Forelimb muscle (tissue), 1 donor: ENCODE measurements around the gene ZC3H12D. TPM values are rescaled to one million over a fixed set of nuclear protein-coding genes. Genes with fewer than 3 reads are reported as not detected.

ENCODE experiments used
- DNase-seq: peaks from one replicate; pipeline ENCODE4 v3.0.0-alpha.2; 2013; ENCODE audit warnings: low read depth
- polyA plus RNA-seq: library from polyadenylated mRNA; unstranded; fragments of 120-200 nt; gene quantifications from one replicate; pipeline ENCODE4 v1.2.1, GENCODE V29; 2013; ENCODE audit not compliant: insufficient read length

Gene ZC3H12D
- polyA plus RNA-seq, 1 donor, result 0.35 TPM

- DNase-seq, result no peak
Observed at GRCh38 chr6:149414821-149415220, 70.0 kb downstream of the ZC3H12D start.

DNA sequence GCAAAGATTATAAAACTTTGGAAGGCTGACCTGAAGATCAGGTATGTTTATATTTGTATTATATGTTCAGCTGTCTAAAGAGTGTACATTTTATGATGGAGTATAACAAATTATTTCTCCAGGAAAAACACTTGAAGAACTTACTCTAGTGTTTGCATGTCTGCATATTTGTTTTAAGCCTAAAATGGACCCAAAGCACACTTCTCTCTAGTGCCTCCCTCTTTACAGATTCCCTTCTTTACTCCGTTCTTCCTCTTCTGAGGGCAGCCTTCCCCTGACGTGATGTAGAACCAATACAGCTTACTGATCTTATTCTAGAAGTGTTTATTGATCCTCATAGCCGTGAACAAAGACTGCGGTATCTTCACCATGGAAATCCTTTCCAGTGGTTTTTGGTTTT lies 70.8 kb downstream of the ZC3H12D start:
- no peak for DNase-seq

DNA sequence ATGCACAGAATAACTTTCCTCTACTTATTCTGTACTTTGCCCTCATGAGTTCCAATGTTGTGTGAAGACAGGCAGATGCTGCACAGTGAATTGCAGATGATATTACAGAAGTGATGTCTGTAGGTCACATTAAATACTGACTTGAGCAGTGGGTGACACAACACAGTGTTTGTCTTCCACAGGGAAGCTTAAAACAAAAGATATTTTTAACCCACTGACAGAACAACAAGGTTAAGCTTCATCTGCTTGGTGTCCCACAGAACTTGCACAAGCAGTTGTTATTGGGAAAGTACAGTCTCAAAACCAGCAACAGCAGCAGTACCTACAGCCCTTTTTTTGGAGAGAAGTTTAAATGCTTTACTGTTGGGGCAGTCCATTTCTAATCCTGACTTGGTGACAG lies 74.3 kb downstream of the ZC3H12D start:
- DNase-seq, result no peak

DNA sequence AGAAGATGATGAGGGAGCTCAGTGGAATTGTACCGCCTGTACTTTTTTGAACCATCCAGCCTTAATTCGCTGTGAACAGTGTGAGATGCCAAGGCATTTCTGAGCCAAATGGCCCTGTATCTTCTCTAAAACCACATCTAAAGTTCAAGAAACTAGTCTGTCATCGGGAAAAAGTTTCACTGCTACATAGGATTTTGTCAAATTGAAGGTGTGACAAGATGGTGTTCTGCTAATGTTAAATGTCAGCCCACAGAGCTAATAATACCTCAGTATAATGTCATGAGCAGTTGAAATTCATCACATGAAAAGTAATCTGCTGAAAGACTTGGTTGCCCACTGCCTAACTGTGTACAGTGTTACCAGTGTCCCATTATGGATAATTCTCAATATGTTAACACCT lies 75.2 kb downstream of the ZC3H12D start:
- no peak for DNase-seq

DNA sequence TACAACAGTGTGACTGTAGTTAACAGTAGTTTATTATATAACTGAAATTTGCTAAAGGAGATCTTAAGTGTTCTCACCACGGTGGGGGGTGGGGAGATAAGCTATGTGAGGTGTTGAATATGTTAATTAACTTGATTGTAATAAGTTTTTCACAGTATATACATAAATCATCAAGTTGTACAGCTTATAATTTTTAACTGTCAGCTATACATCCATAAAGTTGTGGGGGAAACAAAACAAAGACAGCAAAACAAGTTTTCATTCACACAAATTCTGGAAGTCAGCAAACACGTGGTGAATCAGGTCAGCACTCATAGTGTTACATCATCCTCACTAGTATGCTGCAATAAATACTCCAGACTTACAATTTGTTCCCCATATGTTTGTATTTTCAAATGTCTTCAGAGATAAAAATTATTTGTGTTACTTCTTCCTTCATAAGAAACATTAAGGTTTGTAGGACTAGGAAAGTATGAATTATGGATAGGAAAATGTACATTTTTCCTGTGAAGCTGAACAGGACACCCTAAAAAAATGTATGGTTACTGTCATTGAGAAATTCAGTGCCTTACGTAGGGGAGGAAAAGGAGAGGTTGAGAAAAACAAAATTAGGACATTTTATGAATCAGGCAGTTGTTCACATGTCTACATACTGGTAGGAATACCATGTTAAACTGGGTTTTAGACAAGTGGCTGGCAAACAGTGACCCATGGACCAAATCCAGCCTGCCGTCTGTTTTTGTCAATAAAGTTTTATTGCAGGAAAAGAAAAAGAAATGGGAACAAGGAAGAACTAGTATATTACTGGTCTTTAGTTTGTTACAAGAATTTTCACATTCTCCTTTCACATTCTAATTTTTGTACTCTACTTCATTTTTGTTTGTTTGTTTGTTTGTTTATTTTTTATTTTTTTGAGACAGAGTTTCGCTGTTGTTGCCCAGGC lies 78.7 kb downstream of the ZC3H12D start:
- no peak for DNase-seq

DNA sequence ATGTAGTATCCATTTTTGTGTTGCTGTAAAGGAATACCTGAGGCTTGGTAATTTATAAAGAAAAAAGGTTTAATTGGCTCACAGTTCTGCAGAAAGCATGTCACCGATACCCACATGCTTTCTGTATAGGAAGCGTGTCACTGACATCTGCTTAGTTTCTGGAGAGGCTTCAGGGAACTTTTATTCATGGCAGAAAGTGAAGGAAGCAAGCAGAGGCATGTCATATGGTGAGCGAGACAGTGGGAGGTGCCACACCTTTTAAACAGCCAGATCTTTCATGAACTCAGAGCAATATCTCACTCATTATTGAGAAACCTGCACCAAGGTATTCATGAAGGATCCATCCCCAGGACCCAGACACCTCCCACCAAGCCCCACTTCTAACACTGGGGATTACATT lies 81.3 kb downstream of the ZC3H12D start:
- DNase-seq, result no peak

- DNase-seq, result no peak
Observed at GRCh38 chr6:149400050-149400449, 84.8 kb downstream of the ZC3H12D start, which contains the start of gene SUMO4. SUMO4 (plus strand) TSS chr6:149400262; CDS start chr6:149400392, 130 bp downstream.

- no peak for DNase-seq
Observed at GRCh38 chr6:149397384-149397783, 87.4 kb downstream of the ZC3H12D start.

Other genes starting within 250 kb of the ZC3H12D start
- 54.6 TPM for gene TAB2, start 167.3 kb downstream of the ZC3H12D start, polyA plus RNA-seq
- 0.53 TPM for gene SUMO4, start 84.8 kb downstream of the ZC3H12D start, polyA plus RNA-seq
- gene PPIL4, start 61.0 kb upstream of the ZC3H12D start, polyA plus RNA-seq, result 28.9 TPM
- gene GINM1, start 81.4 kb upstream of the ZC3H12D start, polyA plus RNA-seq, result 42.0 TPM
- gene KATNA1, start 163.7 kb upstream of the ZC3H12D start, polyA plus RNA-seq, result 23.0 TPM
- gene LATS1, start 233.1 kb upstream of the ZC3H12D start, polyA plus RNA-seq, result 16.6 TPM